Cortex of kidney (tissue), 1 donor: ENCODE measurements around the gene ENTR1.

ENCODE experiments used
- DNase-seq: peaks from one replicate; lab custom pipeline; 2025; lab: John Stamatoyannopoulos, UW

Gene ENTR1

GRCh38 chr9:136396219-136396515 lies 14.2 kb downstream of the ENTR1 start:
- DNase-seq, result no peak

GRCh38 chr9:136395345-136396218 lies 14.8 kb downstream of the ENTR1 start:
- DNase-seq, result no peak

DNA sequence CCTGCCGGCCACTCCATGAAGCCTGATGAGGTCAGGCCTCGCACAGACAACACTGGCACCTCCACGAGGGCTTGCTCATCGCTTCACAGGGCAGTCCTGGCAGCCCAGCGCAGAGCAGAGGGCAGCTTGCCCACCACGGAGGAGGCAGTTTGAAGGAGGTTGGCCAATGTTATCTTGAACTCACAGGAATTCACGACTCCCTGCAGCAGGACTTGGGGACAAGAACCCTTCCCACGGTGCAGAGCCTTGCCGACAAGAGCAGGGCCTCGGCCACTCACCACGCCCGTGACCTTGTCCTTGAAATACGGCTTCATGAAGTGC lies 15.4 kb downstream of the ENTR1 start:
- DNase-seq, result no peak

DNA sequence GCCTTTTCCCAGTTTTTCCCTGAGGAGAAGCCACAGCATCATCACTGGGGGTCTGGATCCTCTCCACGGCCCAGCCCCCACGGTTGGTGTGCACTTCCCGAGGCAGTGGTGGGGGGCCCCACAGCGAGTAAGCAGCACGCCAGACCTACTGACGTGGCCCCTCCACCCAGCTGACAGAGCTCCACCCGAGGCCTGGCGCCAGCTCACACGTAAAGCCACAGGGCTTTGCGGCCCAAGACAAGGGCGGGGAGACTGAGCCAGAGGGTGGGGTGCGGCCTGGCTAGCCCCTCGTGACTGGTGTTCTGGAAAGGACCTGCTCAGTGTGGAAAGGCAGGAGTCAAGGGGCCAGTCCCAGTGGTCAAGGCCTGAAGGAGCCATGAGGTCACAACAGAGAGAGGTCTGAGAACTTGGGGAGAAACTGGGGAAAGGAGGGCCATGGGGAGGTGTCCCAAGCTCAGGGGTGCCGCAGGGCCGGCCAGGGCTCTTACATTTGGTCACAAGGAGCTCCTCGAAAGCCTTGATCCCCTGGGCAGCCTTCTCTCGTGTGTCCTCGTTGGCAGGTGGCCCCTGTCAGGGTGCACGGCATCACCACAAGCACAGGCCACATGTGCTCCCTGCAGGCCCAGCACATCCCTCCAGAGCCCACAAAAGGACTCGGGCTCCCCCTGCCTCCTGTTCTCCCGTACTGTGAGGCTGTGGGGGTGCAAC lies 15.9 kb downstream of the ENTR1 start:
- no peak for DNase-seq

DNA sequence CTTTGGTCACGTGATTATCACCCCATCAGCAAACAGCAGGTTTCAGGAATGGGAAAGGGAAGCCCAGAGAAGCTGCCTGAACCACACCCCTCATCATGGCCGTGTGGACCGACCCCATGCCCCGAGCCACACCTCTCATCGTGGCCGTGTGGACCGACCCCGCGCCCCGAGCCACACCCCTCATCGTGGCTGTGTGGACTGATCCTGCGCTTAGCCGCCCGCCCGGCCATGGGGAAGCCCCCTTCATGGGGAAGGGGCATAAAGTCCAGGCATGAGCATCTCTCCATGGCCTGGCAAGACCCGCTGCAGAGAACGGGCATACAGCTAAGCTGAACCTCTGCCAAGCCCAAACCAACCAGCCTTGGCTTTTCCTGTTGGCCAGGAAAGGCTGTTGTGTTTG lies 16.9 kb downstream of the ENTR1 start:
- no peak for DNase-seq

- DNase-seq, result no peak
Measured at GRCh38 chr9:136392538-136393449, 17.6 kb downstream of the ENTR1 start.

GRCh38 chr9:136391737-136392537 lies 18.5 kb downstream of the ENTR1 start:
- no peak for DNase-seq

DNA sequence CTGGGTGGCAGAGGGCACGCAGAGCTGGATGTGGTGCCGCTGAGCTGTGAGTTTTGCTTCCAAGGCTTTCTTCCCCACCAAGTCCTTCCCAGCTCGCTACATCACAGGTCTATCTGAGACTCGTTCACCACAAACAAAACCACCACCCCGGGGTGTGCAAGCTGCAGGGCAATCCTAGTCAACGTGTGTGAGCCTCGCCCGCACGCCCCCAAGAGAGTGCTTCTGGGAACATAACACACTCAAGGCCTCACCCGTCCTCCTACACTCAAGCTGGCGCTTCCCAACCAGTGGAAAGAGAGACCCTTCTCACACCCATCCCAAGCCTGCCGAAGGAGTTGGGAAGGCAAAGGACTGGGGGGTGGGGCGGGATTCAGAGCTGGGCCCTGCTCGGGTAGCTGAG lies 21.0 kb downstream of the ENTR1 start:
- no peak for DNase-seq

GRCh38 chr9:136387217-136387616 lies 23.2 kb downstream of the ENTR1 start:
- no peak for DNase-seq

DNA sequence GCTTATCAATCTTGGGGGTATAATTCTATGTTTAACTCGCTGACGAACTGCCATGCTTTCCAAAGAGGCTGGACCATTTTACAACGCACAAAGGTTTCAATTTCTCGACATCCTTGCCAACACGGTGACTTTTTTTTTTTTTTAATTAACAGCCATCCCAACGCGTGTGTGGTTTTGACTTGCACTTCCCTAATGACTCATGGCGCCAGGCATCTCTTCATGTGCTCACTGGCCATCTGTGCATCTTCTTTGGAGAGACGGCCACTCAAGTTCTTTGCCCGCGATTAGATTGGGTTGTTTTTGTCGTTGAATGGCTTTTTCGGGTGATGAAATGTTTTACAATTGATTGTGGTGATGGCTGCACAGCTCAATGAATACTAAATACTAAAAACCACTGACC lies 24.4 kb downstream of the ENTR1 start:
- DNase-seq, result no peak

DNA sequence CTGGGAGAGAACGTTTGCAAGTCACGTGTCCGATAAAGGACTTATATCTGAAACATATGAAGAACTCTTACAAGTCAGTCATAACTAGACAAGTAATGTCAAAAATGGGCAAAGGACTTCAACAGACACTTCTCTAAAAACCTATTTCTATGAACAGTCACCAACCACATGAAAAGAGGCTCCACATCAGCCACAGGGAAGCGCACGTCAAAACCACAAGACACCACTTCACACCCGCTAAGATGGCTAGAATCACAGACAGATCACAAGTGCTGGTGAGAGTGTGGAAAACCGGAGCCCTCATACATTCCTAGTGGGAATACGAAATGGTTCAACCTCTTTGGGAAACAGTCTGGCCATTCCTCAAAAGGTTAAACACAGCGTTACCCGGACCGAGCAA lies 25.4 kb downstream of the ENTR1 start:
- no peak for DNase-seq

- no peak for DNase-seq
Measured at GRCh38 chr9:136383436-136383835, 27.0 kb downstream of the ENTR1 start.

DNA sequence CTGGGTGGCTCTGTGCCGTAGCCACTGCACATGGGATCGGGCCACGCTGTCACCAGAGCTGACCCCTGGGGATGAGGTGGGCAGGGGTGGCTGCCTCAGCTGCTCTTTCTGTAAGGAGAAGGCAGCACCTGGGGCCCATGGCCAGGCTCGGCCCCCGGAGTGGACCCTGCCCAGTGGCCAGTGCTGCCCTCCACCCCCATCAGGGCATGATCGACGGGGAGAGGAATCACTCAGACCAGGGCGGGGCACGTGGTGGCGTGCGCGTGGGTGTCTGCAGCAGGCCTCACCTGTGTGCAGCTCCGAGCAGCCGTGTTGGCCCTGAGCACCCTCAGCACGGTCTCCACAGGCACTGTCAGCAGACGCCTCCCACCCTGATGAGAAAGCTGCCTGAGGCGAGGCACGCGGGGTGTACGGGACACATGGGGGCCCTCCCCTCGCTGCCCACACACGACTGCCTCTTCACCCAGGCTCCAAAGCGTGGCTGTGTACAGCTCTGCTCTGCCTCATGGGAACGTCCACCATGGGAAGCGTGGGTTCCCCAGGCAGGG lies 28.4 kb downstream of the ENTR1 start:
- DNase-seq, result no peak

- DNase-seq, result no peak
Measured at GRCh38 chr9:136381311-136381710, 29.1 kb downstream of the ENTR1 start.

DNA sequence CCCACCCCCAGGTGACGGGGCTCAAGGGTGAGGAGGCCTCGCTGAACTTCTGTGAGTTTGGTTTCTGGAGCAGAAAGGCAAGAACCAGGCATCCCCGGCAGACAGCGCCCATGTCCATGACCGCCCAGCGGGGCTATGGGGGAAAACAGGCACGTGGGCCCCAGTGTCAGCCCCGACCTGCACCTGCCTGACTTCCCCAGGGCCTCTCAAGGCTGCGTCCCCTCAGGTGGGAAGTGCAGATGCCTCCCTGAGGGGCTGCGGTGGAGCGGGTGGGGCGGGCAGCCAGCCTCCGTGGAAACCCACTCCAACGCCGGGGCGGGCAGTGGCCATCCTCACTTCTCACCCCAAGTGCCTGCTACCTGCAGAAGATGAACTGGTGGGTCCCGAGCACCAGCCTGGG lies 30.0 kb downstream of the ENTR1 start:
- DNase-seq, result no peak

DNA sequence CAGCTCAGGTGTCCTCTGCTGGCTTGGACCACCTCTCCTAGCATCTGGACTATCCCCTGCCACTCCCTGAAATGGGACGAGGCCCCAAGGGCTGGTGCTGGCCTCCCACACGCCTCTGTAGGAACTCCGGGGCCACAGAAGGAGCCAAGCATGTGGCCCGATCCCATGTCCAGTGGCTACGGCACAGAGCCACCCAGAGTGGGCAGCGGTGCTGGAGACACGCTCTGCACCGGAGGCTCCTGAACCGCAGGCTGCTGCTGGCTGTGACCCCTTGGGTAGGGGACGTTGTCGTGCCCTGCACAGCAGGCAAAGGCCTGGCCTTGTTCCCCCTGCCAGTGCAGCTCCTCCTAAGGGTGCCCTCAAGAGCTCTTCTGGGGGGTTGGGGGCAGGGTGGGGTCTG lies 30.5 kb downstream of the ENTR1 start:
- no peak for DNase-seq

- DNase-seq, result no peak
Measured at GRCh38 chr9:136379401-136379800, 31.0 kb downstream of the ENTR1 start.

DNA sequence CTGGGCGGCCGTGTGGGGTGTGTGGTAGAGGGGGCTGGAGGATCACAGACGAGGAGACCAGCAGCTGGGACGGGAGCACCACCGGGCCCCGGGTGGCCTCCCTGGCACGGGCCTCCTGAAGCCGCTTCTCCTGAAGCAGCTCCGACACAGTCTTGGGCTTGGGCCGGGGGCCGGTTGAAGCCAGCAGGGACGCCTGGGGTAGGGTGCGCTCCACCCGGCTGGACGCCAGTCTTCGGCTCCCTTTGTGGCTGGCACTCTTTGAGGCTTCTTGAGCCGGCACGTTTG lies 31.5 kb downstream of the ENTR1 start:
- DNase-seq, result no peak

DNA sequence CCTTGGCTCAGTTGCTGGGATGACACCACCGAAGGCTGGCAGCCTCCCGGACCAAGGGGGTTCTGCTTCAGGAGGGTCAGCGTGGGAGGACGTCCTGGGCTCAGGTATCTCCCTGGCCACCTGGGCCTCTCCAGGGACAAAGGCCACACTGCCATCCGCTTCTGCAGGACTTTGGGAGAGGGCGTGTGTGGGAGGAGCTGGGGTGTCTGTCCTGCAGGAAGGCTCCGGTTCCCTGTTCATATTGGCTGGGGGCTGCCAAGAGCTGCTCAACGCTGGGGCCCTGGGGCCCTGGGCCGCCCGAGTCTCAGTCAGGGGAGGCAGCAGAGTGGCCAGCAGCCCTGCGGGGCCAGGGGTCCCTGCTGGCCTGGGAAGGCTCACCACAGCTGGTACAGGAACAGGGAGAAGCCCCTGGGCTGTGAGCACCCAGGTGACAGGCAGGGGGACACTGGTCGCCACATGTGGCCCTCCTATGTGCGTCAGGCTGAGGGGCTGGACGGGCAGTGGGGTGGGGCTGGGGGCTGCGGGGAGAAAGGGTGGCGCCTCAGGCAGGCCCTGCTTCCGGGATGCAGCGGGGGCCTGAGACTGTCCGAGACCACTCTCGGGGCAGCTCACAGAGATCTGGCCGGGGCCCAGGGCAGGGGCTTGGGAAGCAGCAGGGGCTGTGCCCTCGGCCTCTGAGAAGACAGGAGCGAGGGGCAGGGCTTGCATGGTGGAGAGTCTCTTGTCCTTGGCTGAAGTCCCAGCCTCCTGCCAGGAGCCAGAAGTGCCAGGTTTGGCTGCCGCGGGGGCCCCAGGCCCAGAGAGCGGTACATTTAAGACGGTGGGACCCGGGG lies 32.0 kb downstream of the ENTR1 start:
- no peak for DNase-seq

DNA sequence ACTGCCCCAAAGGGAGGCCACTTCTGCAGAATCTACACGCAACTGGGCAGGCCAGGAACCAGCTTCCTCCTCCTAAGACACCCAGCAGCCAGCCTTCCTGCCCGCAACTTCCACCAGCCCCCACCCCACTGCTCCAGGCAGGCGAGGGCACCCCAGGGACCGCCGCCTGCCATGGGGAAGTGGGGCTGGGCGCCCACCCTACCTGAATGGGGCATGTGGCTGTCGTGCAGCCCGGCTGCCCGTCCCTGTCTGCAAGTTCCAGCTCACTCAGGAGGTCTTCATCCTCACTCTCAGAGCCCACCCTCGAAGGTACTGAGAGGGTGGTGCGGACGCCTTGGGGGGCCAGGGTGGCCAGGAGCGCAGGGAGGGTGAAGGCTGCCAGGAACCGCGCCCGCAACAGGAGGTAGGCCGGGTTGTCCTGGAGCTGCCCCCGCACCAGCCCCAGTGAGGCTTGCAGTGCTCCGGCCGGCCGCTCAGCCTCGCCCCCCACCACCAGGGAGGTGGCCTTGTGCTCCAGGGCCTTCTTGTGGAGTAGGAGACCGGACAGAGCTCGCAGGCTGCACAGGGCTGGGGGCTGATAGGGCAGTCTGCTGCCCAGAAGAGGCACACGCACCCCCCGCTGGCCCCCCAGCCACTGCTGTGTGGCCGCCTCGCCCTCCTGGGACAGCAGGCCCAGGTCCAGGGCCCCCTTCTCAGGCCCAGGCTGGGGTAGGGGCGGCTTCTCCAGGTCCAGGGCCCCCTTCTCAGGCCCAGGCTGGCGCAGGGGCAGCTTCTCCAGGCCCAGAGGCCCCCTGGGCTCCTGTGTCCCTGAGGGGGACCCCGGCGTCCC lies 32.9 kb downstream of the ENTR1 start:
- no peak for DNase-seq
